ENCODE measurements around the gene SLC29A1. TPM values are rescaled to one million over a fixed set of nuclear protein-coding genes. Genes with fewer than 3 reads are reported as not detected.

SLC29A1 gene
- total and polyA plus RNA-seq, 9 of the 15 experiments (the other 6 are each of a cell fraction or from before 2014, with no cell fraction given) = 18.9 to 170 (median 57.7) TPM

- peak; percentile 37 to 73; a peak in 3 of 4 replicates for TF ChIP-seq RCOR1 (IDR thresholded peaks at IDR 0.05; ENCODE audit: borderline replicate concordance in 1 of 2, low read depth in 2 of 2, low read length in 2 of 2)
- TF ChIP-seq ZEB2 (IDR thresholded peaks at IDR 0.05) = peak; percentile 76
- no peak for TF ChIP-seq TEAD4 (IDR thresholded peaks at IDR 0.05; ENCODE audit: low read length)
- no peak for TF ChIP-seq TEAD4 (CRISPR knock-in tag; IDR thresholded peaks at IDR 0.05; ENCODE audit: borderline replicate concordance)
- peak; percentile 54; the same call in 1 of the 2 replicates for TF ChIP-seq DPF2 (IDR thresholded peaks at IDR 0.05)
- no peak for TF ChIP-seq RFX5 (IDR thresholded peaks at IDR 0.05; ENCODE audit: low read depth, low read length)
- no peak for TF ChIP-seq E2F4 (CRISPR knock-in tag; IDR thresholded peaks at IDR 0.05; ENCODE audit: low read depth)
- TF ChIP-seq BCOR (IDR thresholded peaks at IDR 0.05) = peak; percentile 43; the same call in 1 of the 2 replicates
- peak; percentile 68 for TF ChIP-seq PCBP1 (IDR thresholded peaks at IDR 0.05; ENCODE audit: low read depth, low read length, poor library complexity, severe bottlenecking)
- TF ChIP-seq ETV6 (IDR thresholded peaks at IDR 0.05; ENCODE audit: borderline replicate concordance in 1 of 2, low read depth in 2 of 2, low read length in 1 of 2) = no peak; a peak in 1 of 4 replicates
- peak; percentile 85 for TF ChIP-seq ETV6 (CRISPR knock-in tag; IDR thresholded peaks at IDR 0.05; ENCODE audit: borderline replicate concordance)
- no peak for TF ChIP-seq ZNF146 (CRISPR knock-in tag; IDR thresholded peaks at IDR 0.05; ENCODE audit: unreplicated experiment)
- TF ChIP-seq ZNF668 (CRISPR knock-in tag; IDR thresholded peaks at IDR 0.05) = no peak
- no peak for TF ChIP-seq STAT6 (CRISPR knock-in tag; IDR thresholded peaks at IDR 0.05)
- TF ChIP-seq BRF1 (IDR thresholded peaks at IDR 0.05; ENCODE audit: borderline replicate concordance, extremely low read depth, insufficient read length) = no peak
- TF ChIP-seq ARNT (IDR thresholded peaks at IDR 0.05) = no peak
- TF ChIP-seq PURB (CRISPR knock-in tag; IDR thresholded peaks at IDR 0.05; ENCODE audit: low read depth) = no peak
- TF ChIP-seq ZNF717 (CRISPR knock-in tag; IDR thresholded peaks at IDR 0.05) = no peak
- TF ChIP-seq MTA2 (IDR thresholded peaks at IDR 0.05; ENCODE audit: low read depth) = 0 out of 2 replicates have a peak, but pooled peaks have one; percentile 9
- TF ChIP-seq RBBP5 (IDR thresholded peaks at IDR 0.05; ENCODE audit: borderline replicate concordance, insufficient read depth, low read length, poor library complexity, severe bottlenecking) = no peak
- peak; percentile 33; the same call in 1 of the 2 replicates for TF ChIP-seq MBD2 (IDR thresholded peaks at IDR 0.05; ENCODE audit: borderline replicate concordance, low read depth)
- TF ChIP-seq KLF10 (CRISPR knock-in tag; IDR thresholded peaks at IDR 0.05) = no peak
Measured at GRCh38 chr6:44237813-44238433, 14.5 kb downstream of the SLC29A1 start (continued).
